Tibial nerve (tissue), 3 donors: Measurements from ENCODE around the gene RPS6KA5.

Experiments
- CTCF ChIP-seq, 5 experiments: fragments of 200-600 bp in 3 of 5; fragments of 450-650 bp in 2 of 5; sonication (generic) in 3 of 5; IDR thresholded peaks; one replicate each; pipeline ENCODE4 v1.5.1; 2016 to 2019; ENCODE audit warnings: antibody characterized with exemption in 5 of 5, mild to moderate bottlenecking in 3 of 5, moderate library complexity in 2 of 5
- POLR2A ChIP-seq, 2 donors: fragments of 450-650 bp; IDR thresholded peaks; one replicate each; pipeline ENCODE4 v1.6.1; 2017; ENCODE audit warnings: antibody characterized with exemption in 2 of 2, mild to moderate bottlenecking in 2 of 2, moderate library complexity in 2 of 2

GRCh38 chr14:90971687-90972086, 88.8 kb downstream of the RPS6KA5 start:
- TF ChIP-seq CTCF (IDR thresholded peaks at IDR 0.05), result no peak
- no peak for TF ChIP-seq POLR2A (IDR thresholded peaks at IDR 0.05)
